Measurements from ENCODE around the gene CEP20.

CEP20 gene

GRCh38 chr16:15897834-15898254 is 9.4 kb upstream of the CEP20 start:
- DNase-seq (ENCODE audit: low read depth) = no peak

DNA sequence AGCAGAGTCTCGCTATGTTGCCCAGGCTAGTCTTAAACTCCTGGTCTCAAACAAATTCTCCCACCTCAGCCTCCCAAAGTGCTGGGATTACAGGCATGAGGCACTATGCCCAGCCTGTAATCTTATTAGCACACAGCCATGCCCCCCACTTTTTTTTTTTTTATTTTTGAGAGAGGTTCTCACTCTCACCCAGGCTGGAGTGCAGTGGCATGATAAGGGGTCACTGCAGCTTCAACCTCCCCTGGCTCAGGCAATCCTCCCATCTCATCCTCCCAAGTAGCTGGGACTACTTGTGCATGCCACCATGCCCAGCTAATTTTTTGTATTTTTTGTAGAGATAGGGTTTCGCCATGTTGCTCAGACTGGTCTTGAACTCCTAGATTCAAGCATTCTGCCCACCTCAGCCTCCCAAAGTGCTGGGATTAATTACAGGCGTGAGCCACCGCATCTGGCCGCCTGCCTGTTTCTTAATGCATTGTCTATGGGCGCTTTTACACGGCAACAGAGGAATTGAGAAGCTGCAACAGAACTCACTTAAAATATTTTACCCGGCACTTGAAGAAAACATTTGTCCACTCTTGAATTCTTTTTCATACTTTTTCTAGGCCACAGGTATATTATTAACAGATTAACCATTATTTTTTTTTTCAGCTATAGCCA is 8.8 kb upstream of the CEP20 start:
- DNase-seq (ENCODE audit: low read depth) = no peak

DNA sequence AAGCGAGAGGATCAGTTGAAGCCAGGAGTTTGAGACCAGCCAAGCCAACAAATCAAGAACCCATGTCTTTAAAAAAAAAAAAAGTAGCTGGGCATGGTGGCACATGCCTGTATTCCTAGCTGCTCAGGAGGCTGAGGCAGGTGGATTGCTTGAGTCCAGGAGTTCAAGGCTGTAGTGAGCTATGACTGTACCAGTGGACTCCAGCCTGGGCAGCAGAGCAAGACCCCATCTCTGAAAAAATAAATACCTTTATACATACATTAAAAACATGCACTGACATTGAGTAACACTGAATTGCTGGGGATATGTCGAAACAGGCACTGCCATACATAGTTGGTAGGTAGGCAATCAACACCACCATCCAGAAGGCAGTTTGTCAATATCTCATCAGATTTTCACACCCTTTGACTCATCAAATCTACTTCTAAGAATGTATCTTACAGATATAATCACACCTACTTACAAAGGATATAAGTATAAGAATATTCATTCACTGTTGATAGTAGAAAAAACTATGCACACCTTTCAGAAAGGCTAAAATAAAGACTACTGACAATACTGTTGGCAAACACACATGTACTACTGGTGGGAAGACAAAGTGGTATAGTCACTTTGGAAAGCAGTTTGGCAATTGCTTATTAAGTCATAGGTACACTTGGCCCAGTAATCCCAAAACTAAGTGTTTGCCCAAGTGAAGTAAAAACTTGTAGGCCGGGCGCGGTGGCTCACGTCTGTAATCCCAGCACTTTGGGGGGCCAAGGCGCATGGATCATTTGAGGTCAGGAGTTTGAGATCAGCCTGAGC is 6.4 kb upstream of the CEP20 start:
- no peak for DNase-seq (ENCODE audit: low read depth)

DNA sequence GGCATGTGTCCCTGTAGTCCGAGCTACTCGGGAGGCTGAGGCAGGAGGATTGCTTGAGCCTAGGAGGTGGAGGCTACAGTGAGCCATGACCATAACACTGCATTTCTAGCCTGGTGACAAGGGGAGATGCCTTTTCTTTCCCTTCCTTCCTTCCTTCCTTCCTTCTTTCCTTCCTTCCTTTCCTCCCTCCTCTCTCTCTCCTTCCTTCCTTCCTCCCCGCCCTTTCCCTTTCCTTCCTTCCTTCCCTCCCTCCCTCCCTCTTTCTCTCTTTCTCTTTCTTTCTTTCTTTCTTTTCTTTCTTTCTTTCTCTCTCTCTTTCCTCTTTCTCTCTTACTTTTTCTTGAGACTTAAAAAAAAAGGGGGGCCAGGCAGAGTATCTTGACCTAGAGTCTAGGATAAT is 3.1 kb upstream of the CEP20 start:
- DNase-seq (ENCODE audit: low read depth) = no peak

GRCh38 chr16:15887283-15887682 is 1.1 kb downstream of the CEP20 start:
- no peak for DNase-seq (ENCODE audit: low read depth)

GRCh38 chr16:15886078-15886477 is 2.3 kb downstream of the CEP20 start:
- no peak for DNase-seq (ENCODE audit: low read depth)

- no peak for DNase-seq (ENCODE audit: low read depth)
Measured at GRCh38 chr16:15885560-15886001, 2.8 kb downstream of the CEP20 start.

GRCh38 chr16:15882563-15882962 is 5.8 kb downstream of the CEP20 start:
- no peak for DNase-seq (ENCODE audit: low read depth)

GRCh38 chr16:15881794-15882379 is 6.5 kb downstream of the CEP20 start:
- no peak for DNase-seq (ENCODE audit: low read depth)

- DNase-seq (ENCODE audit: low read depth) = no peak
Measured at GRCh38 chr16:15880434-15881308, 7.7 kb downstream of the CEP20 start.

DNA sequence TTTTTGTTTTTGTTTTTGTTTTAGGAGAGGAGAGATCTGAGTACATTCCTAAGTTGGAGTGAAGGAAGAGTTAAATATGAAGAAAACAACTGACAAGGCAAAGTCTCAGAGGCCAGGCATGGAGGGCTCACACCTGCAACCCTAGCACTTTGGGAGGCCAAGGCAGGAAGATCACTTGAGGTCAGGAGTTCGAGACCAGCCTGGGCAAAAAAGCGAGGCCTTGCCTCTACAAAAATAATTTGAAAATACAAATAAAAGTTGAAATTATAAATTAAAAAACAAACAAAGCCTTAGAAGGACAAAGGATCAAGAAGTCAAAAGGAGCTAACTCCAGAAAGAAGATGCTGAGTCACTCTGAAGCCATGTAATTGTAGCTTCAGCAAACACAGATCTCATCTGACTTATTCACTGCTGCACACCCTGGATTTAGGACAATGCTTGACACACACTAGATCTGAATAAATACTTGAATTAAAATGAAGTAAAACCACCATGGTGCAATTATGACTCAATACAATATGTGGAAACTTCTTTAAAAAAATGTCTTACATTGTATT is 9.1 kb downstream of the CEP20 start:
- DNase-seq (ENCODE audit: low read depth) = no peak

DNA sequence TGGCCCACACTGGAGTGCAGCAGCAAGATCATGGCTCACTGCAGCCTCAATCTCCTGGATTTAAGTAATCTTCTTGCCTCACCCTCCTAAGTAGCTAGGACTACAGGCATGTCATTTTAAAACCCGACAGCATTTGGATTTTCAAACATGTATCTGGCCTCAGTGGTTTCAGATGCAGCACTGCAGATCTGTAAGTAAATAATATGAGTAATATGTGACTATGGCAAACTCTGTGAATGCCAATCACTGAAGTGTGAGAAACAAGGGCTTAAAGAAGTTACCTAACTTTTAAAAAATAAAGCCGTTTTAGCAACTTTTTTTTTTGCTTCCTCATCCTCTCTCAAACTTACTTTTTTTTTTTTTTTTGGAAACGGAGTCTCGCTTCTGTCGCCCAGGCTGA is 11.9 kb downstream of the CEP20 start:
- DNase-seq (ENCODE audit: low read depth) = no peak

- no peak for DNase-seq (ENCODE audit: low read depth)
Measured at GRCh38 chr16:15874745-15875314, 13.6 kb downstream of the CEP20 start.

- DNase-seq (ENCODE audit: low read depth) = no peak
Measured at GRCh38 chr16:15873737-15874136, 14.7 kb downstream of the CEP20 start.

- no peak for DNase-seq (ENCODE audit: low read depth)
Measured at GRCh38 chr16:15873301-15873700, 15.1 kb downstream of the CEP20 start.

GRCh38 chr16:15870011-15870410 is 18.4 kb downstream of the CEP20 start:
- DNase-seq (ENCODE audit: low read depth) = no peak

GRCh38 chr16:15866451-15866850 is 22.0 kb downstream of the CEP20 start:
- DNase-seq (ENCODE audit: low read depth) = no peak

DNA sequence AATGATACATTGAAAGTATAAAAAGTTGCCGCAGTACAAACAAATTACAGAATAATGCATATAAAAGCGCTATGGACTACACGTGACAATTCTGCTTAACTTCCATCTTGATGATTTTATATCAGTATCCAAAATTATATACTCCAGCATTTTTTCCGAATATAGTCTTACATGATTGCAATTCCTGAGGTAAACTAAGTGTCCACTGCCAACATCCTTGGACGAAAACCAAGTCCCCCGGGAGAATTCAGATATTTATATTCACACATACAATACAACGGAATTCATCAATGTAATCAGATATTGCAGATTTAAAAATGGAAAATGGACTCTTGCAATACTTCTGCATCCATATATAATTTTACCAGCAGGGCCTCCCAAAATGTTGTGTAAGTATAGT is 22.7 kb downstream of the CEP20 start:
- no peak for DNase-seq (ENCODE audit: low read depth)

GRCh38 chr16:15864939-15865338 is 23.5 kb downstream of the CEP20 start:
- DNase-seq (ENCODE audit: low read depth) = no peak

DNA sequence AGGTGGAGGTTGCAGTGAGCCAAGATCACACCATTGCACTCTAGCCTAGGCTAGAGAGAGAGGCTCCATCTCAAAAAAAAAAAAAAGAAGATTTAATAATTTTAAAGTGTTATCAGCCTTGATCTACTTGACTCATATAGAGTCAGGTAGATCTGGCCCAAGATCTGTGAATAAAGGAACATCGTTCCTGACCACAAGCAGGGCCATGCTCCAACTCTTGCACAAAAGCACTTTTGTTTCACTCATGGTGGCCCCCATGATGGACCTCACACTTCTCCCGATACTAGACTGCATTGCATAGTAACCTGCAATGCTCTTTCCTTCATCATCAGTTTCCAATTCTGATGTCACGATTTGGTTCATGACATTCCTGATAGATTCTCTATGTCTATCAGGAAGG is 26.4 kb downstream of the CEP20 start:
- no peak for DNase-seq (ENCODE audit: low read depth)

- no peak for DNase-seq (ENCODE audit: low read depth)
Measured at GRCh38 chr16:15858921-15859668, 29.3 kb downstream of the CEP20 start.

Data from activated T-helper 1 cell treated with Interleukin-2 at 50 U/mL for 16 hours (primary cell).